ENCODE results near the gene HOXA7. TPM values are rescaled to one million over a fixed set of nuclear protein-coding genes. Genes with fewer than 3 reads are reported as not detected.

Gene HOXA7
- total and polyA plus RNA-seq, 4 experiments from 2014 or later = not detected

GRCh38 chr7:27193335-27194001 lies 37.0 kb upstream of the HOXA7 start:
- POLR2A ChIA-PET (ENCODE audit: partially characterized antibody) = interaction anchor here (0.7 to 1.3 kb wide), 2 partner anchors 26 to 43 kb away, joined by 3 to 4 read pairs; no protein-coding TSS in a partner anchor
- CTCF ChIA-PET (ENCODE audit: partially characterized antibody) = interaction anchor here (1.3 to 3.3 kb wide), 2 partner anchors 15 to 829 kb away, joined by 3 to 39 read pairs; no protein-coding TSS in a partner anchor

GRCh38 chr7:27192546-27193334 lies 36.3 kb upstream of the HOXA7 start:
- Histone ChIP-seq H3K27ac (ENCODE audit: low read depth, low read length) (no peak overlapping the region), H3K4me3 (ENCODE audit: low read length in 2 of 2) (peak overlapping the region in 1 of 2 donors; percentile 21), H3K9me3 (ENCODE audit: control insufficient read depth in 1 of 2, low read length in 2 of 2) (no peaks in the 10 kb centered on the region), H3K27me3 (ENCODE audit: insufficient read depth, low read length) (peaks cover 86% of the 10 kb centered on the region), H3K4me1 (ENCODE audit: insufficient read depth, low read length) (peaks cover 42% of the 10 kb centered on the region), H3K36me3 (ENCODE audit: insufficient read depth, low read length) (no peaks in the 10 kb centered on the region)
- intact Hi-C loops (cut with micrococcal nuclease) = loop anchor here (10.0 kb wide), 1 partner anchor 982 kb away; no protein-coding TSS in a partner anchor
- DNase-seq = no peak
- peaks cover 17 to 57% (median 30%) of the 10 kb centered on the region in 4 donors for H3K4me1 Mint-ChIP-seq
- CTCF ChIA-PET (ENCODE audit: partially characterized antibody) = interaction anchor here (1.2 to 1.3 kb wide), 2 partner anchors 14 to 15 kb away, joined by 3 to 4 read pairs; no protein-coding TSS in a partner anchor
- peaks cover 0 to 6% (median under 1%) of the 10 kb centered on the region in 8 donors for H3K9me3 Mint-ChIP-seq
- POLR2A ChIA-PET (ENCODE audit: partially characterized antibody) = interaction anchor here (1.3 kb wide), 2 partner anchors 20 to 43 kb away, joined by 3 to 4 read pairs; no protein-coding TSS in a partner anchor
- no peaks in the 10 kb centered on the region for H3K36me3 Mint-ChIP-seq
- peaks cover 68 to 78% of the 10 kb centered on the region in 2 donors for H3K27me3 Mint-ChIP-seq
- peak overlapping the region in 2 of 7 donors; percentile 7 to 44 for H3K27ac Mint-ChIP-seq
- peak overlapping the region; percentile 36 to 81 (median 73) for H3K4me3 Mint-ChIP-seq

More at GRCh38 chr7:27193335-27194001, 37.0 kb upstream of the HOXA7 start:
- peaks cover 0 to 7% (median 2%) of the 10 kb centered on the region in 8 donors for H3K9me3 Mint-ChIP-seq
- Histone ChIP-seq H3K36me3 (ENCODE audit: insufficient read depth, low read length) (no peaks in the 10 kb centered on the region), H3K4me1 (ENCODE audit: insufficient read depth, low read length) (peaks cover 40% of the 10 kb centered on the region), H3K4me3 (ENCODE audit: low read length in 2 of 2) (no peak overlapping the region), H3K27me3 (ENCODE audit: insufficient read depth, low read length) (peaks cover 86% of the 10 kb centered on the region), H3K9me3 (ENCODE audit: control insufficient read depth in 1 of 2, low read length in 2 of 2) (no peaks in the 10 kb centered on the region), H3K27ac (ENCODE audit: low read depth, low read length) (no peak overlapping the region)
- H3K27ac Mint-ChIP-seq = peak overlapping the region in 2 of 7 donors; percentile 9 to 62
- H3K4me3 Mint-ChIP-seq = peak overlapping the region in 6 of 8 donors; percentile 38 to 61 (median 50)
- intact Hi-C loops (cut with micrococcal nuclease) = loop anchor here (10.0 kb wide), 1 partner anchor 981 kb away; no protein-coding TSS in a partner anchor
- peaks cover 16 to 57% (median 27%) of the 10 kb centered on the region in 4 donors for H3K4me1 Mint-ChIP-seq
- no peak for DNase-seq
- no peaks in the 10 kb centered on the region for H3K36me3 Mint-ChIP-seq
- peaks cover 69 to 78% of the 10 kb centered on the region in 2 donors for H3K27me3 Mint-ChIP-seq

GRCh38 chr7:27191833-27192545 lies 35.5 kb upstream of the HOXA7 start:
- POLR2A ChIA-PET (ENCODE audit: partially characterized antibody) = interaction anchor here (1.3 kb wide), 2 partner anchors 19 to 42 kb away, joined by 3 to 4 read pairs; no protein-coding TSS in a partner anchor
- H3K4me1 Mint-ChIP-seq = peaks cover 14 to 62% (median 35%) of the 10 kb centered on the region in 4 donors
- Histone ChIP-seq H3K36me3 (ENCODE audit: insufficient read depth, low read length) (no peaks in the 10 kb centered on the region), H3K4me3 (ENCODE audit: low read length in 2 of 2) (no peak overlapping the region), H3K9me3 (ENCODE audit: control insufficient read depth in 1 of 2, low read length in 2 of 2) (no peaks in the 10 kb centered on the region), H3K27me3 (ENCODE audit: insufficient read depth, low read length) (peaks cover 86% of the 10 kb centered on the region), H3K4me1 (ENCODE audit: insufficient read depth, low read length) (peaks cover 47% of the 10 kb centered on the region), H3K27ac (ENCODE audit: low read depth, low read length) (no peak overlapping the region)
- H3K4me3 Mint-ChIP-seq = peak overlapping the region in 7 of 8 donors; percentile 57 to 80 (median 71)
- peak overlapping the region in 4 of 7 donors; percentile 29 to 89 (median 62) for H3K27ac Mint-ChIP-seq
- H3K9me3 Mint-ChIP-seq = peaks cover 0 to 2% (median 0%) of the 10 kb centered on the region in 8 donors
- DNase-seq = no peak
- peaks cover 68 to 78% of the 10 kb centered on the region in 2 donors for H3K27me3 Mint-ChIP-seq
- CTCF ChIA-PET (ENCODE audit: partially characterized antibody) = interaction anchor here (1.2 to 1.3 kb wide), 2 partner anchors 13 to 15 kb away, joined by 3 to 4 read pairs; no protein-coding TSS in a partner anchor
- no peaks in the 10 kb centered on the region for H3K36me3 Mint-ChIP-seq
- intact Hi-C loops (cut with micrococcal nuclease) = loop anchor here (10.0 kb wide), 1 partner anchor 983 kb away; no protein-coding TSS in a partner anchor

DNA sequence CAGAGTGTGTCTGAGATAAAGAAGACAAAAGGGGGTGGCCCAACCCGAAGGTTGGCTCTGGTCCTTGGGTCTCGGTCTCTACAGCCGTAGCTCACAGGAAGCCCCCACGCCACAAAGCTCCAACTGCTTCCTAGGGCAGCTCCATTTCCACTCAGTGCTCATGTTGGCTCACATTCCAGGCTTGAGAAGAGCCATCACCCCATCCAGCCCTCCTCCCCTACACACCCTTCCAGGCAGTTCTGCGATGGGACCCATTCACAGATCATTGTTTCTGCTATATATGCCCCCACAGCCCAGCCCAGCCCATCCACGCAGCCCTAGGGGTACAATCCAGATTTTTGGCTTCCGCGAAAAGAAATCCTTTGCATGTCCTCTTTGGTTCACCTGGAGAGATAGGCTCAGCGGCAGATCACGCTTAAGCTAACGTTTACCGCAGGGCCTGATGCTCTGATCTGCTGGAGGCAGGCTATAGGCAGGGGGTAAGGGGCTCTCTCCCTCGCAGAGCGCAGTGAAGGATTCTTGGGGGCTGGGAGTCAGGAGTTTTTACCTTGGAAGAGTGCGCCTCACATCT lies 34.8 kb upstream of the HOXA7 start:
- CTCF ChIA-PET (ENCODE audit: partially characterized antibody) = interaction anchor here (0.8 to 4.9 kb wide), 4 partner anchors 9 to 1340 kb away, joined by 3 to 38 read pairs (median 4); no protein-coding TSS in a partner anchor
- Histone ChIP-seq H3K27ac (ENCODE audit: low read depth, low read length) (no peak overlapping the region), H3K27me3 (ENCODE audit: insufficient read depth, low read length) (peaks cover 86% of the 10 kb centered on the region), H3K36me3 (ENCODE audit: insufficient read depth, low read length) (no peaks in the 10 kb centered on the region), H3K4me3 (ENCODE audit: low read length in 2 of 2) (no peak overlapping the region), H3K4me1 (ENCODE audit: insufficient read depth, low read length) (peaks cover 51% of the 10 kb centered on the region), H3K9me3 (ENCODE audit: control insufficient read depth in 1 of 2, low read length in 2 of 2) (no peaks in the 10 kb centered on the region)
- Mint-ChIP-seq H3K4me1 (peaks cover 17 to 65% (median 36%) of the 10 kb centered on the region in 4 donors), H3K27ac (peak overlapping the region in 2 of 7 donors; percentile 16 to 89), H3K9me3 (peaks cover 0 to 4% (median 0%) of the 10 kb centered on the region in 8 donors), H3K27me3 (peaks cover 71 to 76% of the 10 kb centered on the region in 2 donors), H3K4me3 (peak overlapping the region in 1 of 8 donors; percentile 75), H3K36me3 (no peaks in the 10 kb centered on the region)
- POLR2A ChIA-PET (ENCODE audit: partially characterized antibody) = interaction anchor here (0.7 to 1.6 kb wide), 3 partner anchors 8 to 23 kb away, joined by 3 read pairs; no protein-coding TSS in a partner anchor
- no peak for DNase-seq
- intact Hi-C loops (cut with micrococcal nuclease) = loop anchor here (10.0 kb wide), 1 partner anchor 984 kb away; no protein-coding TSS in a partner anchor

GRCh38 chr7:27189997-27190748 lies 33.7 kb upstream of the HOXA7 start:
- peak overlapping the region in 1 of 7 donors; percentile 89 for H3K27ac Mint-ChIP-seq
- H3K4me1 Mint-ChIP-seq = peaks cover 26 to 74% (median 46%) of the 10 kb centered on the region in 4 donors
- H3K27me3 Mint-ChIP-seq = peaks cover 76 to 81% of the 10 kb centered on the region in 2 donors
- Histone ChIP-seq H3K27ac (ENCODE audit: low read depth, low read length) (no peak overlapping the region), H3K4me1 (ENCODE audit: insufficient read depth, low read length) (peaks cover 62% of the 10 kb centered on the region), H3K36me3 (ENCODE audit: insufficient read depth, low read length) (no peaks in the 10 kb centered on the region), H3K9me3 (ENCODE audit: control insufficient read depth in 1 of 2, low read length in 2 of 2) (no peaks in the 10 kb centered on the region), H3K27me3 (ENCODE audit: insufficient read depth, low read length) (peaks cover 96% of the 10 kb centered on the region), H3K4me3 (ENCODE audit: low read length in 2 of 2) (no peak overlapping the region)
- ChIA-PET CTCF (ENCODE audit: partially characterized antibody) (interaction anchor here (0.9 to 4.9 kb wide), 5 partner anchors 8 to 29 kb away, joined by 3 to 38 read pairs (median 3); no protein-coding TSS in a partner anchor), POLR2A (ENCODE audit: partially characterized antibody) (interaction anchor here (0.7 to 1.7 kb wide), 4 partner anchors 8 to 25 kb away, joined by 3 to 5 read pairs (median 3); partner anchors contain the start of gene HOXA9)
- intact Hi-C loops (cut with micrococcal nuclease) = loop anchor here (10.0 kb wide), 1 partner anchor 985 kb away; no protein-coding TSS in a partner anchor
- DNase-seq = no peak
- H3K4me3 Mint-ChIP-seq = peak overlapping the region in 6 of 8 donors; percentile 35 to 77 (median 57)
- H3K36me3 Mint-ChIP-seq = peaks cover 0 to 1% of the 10 kb centered on the region in 2 donors
- H3K9me3 Mint-ChIP-seq = peaks cover 0 to 7% (median 0%) of the 10 kb centered on the region in 8 donors

All from CD4-positive, alpha-beta memory T cell (primary cell).